HG02938 (cell line): ENCODE data around the gene SMIM30.
"Not testable (repeated sequence)": the region's sequence is repeated elsewhere in the genome, so short reads cannot be mapped to it uniquely, and the experiment has no call there.

Source experiments
- ATAC-seq: cut with Tn5 transposase; IDR thresholded peaks from one replicate; pipeline ENCODE4 v1.9.1; 2021; ENCODE audit warnings: mild to moderate bottlenecking, moderate library complexity; ENCODE audit not compliant: unreplicated experiment

SMIM30 gene, protein sequence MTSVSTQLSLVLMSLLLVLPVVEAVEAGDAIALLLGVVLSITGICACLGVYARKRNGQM

DNA sequence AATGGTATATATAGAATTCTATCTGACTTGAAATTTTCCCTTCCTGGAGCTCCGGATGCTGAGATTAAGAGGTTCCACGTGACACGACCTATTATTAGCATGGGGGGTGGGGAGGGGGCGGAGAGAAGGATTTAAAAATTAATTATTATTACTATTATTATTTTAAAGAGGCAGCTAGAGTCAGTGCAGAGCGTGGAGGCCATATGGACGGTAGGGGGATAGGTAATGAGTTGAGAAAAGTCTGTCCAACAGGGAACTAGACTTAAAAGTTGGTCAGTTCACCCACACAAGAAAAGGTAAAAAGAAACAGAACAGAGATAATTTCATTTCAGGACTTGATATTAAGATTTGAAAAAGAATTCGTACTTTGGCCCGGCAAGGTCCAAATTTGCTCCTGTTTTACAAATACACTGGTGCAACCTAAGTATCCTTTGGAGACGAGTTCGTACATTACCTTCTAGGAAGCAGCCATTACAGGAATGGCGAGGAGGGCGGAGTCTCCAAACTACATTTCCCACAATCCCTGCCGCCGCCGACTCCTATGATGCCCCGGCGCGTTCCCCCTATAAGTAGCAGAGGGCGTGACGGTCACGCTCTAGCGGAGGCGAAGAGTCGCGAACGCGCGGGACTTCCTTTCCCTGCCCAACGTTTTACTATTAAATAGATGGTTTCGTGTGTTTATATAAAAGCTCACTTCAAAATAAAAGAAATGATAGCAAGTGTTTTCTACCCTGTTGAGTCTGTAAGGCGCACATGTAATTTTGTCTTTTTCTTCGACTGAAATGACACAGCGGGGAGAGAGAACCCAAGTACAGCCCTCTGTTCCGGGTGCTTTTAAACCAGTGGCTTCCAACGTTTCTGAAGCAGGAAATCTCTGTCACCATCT lies at the start of gene SMIM30:
SMIM30 (minus strand) TSS at position 481 of the 886 bp plus-strand sequence. CDS start 976 bp downstream, outside the sequence.
- ATAC-seq, result peak; percentile 99

GRCh38 chr7:113166176-113166575 lies 47.8 kb upstream of the SMIM30 start:
- not testable (repeated sequence) for ATAC-seq

- no peak for ATAC-seq
These were observed 42.7 kb upstream of the SMIM30 start for GRCh38 chr7:113161050-113161449.

DNA sequence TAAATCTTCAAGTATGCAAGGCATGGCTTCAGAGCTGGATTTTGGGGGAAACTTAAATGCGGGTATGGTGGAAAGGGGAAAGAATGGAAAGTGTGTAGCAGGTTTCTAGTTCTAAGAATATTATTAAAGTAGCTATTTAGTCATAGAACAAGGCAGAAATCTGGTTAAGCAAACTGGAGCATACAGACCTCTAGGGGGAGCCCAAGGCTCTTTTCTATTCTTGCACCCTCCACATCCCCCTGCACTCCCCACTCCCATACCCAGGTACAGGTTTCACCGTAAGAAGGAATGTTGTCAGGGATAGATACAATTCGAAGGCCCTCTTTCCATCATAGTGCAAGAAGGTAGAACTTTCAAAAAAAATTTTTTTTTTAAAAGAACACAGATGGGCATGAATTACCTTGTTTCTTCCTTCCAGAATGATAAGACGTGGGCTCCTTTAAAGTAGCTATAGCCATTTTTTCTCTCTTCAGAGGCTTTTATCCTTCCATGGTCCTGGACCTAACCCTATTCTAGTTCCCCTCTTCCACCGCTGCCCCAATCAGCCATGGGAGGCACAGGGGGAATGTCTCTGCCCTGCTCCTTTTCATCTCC lies 41.5 kb upstream of the SMIM30 start:
- ATAC-seq, result peak; percentile 73

GRCh38 chr7:113158756-113159155 lies 40.4 kb upstream of the SMIM30 start:
- ATAC-seq, result no peak

- ATAC-seq, result no peak
These were observed 35.8 kb upstream of the SMIM30 start for GRCh38 chr7:113154117-113154516.

DNA sequence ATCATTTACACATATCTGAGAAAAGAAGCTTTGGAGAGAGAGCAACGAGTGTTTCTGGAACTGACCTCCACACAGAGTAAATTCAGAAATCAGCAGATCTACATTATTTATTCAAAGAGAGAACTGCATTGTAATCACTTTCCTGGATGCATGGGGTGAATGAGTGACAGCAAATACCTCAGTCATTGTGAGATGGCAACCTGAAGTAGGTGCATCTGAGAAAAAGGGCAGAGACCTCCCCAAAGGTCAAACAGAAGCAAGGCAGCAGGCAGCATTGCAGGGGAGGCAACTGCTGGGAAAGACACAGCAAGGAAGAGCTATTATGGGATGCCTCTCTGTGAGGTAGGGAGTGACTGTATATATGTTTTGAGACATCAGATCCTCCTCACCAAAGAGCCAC lies 26.5 kb upstream of the SMIM30 start:
- no peak for ATAC-seq

DNA sequence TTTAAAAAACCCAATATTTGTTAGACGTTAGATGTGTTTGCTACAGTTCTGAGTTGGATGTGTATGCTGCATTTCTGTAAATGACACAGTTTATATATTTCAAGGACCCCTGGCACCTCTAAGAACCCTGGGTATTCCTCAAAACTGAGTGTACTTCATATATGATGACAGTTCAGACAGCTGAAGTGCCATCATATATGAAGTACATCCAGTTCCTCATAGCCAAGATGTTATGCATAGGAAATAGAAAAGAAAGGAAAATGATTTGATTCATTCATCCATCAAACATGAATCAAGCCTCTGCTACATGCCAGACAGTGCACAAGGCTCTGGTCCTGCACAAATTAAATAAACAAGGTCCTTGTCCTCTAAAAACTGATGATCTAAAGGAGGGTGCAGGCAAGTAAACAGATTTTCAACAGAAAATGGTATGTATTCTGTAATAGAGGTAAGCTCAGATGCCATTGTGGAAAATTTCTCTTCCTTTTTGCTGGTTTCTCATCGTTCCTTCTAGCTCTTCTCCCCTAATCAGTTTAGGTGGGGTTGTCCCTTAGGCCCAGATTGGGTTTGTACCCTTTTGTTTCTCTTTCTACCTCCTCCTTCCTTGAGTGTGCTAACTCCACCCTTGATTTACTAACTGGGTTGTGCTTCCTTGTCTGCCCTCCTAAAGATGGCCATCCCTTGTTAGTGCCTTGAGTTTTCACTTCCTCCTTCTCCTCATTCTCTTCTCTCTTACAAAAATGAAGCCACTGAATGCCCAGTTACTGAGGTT lies 25.3 kb upstream of the SMIM30 start:
- no peak for ATAC-seq

DNA sequence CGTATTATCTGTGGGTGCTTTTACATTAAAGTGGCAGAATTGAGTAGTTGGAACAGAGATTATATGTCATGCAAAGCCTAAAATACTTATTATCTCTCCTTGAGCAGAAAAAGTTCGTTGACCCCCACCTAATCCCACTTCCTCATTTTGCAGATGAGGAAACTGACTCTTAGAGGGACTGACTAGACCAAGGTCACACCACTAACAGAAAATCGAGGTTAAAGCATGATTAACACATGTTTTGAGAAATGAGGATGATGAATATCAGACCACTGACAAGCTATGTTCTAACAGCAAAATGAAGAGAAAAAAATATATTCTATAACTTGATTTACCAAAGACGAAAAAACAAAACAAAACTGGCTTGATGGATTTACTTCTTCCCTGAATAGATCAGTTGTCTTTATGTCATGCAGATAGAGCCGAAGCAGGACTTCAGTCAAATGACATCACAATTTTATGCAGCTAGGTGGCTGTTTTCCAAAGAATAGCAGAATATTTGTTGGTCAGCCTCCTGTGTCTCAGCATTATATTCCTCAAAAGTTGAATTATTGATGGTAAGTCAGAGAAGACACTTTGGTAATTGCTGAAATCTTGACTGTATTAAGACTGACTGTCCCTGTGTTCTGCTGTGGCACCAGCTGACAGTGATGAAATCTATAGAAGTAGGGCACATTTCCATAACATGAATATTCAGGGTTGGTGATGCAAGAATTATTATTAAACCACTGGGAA lies 24.2 kb upstream of the SMIM30 start:
- ATAC-seq, result peak; percentile 77

DNA sequence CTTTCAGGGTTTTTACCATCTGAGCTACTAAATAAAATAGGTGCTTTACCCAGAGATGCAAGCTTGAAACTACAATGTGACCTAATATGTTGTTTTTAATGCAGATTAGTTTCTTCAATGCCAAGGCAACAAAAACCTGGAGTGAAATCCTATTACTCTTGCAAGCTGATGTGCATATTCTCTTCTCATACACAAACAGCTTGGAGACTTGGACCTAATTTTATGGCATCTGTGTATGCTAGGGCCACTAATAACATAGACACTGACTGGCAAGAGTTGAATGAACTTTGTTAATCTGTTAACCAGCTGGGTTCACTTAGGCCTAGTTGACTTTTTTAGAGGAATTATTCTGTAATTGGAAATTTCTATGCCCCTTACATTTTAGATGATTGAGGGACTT lies 23.4 kb upstream of the SMIM30 start:
- ATAC-seq, result no peak

DNA sequence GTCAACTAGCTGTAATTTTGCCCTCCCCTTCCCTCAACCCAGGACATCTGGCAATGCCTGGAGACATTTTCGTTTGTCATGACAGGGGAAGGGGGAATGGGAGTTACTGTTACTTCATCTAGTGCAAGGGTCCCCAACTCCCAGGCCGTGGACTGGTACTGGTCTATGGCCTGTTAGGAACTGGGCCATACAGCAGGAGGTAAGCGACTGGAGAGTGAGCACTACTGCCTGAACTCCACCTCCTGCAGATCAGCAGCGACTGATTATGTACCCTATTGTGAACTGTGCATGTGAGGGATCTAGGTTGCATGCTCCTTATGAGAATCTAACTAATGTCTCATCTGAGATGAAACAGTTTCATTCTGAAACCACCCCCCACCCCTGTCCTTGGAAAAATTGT lies 22.6 kb upstream of the SMIM30 start:
- ATAC-seq, result no peak

DNA sequence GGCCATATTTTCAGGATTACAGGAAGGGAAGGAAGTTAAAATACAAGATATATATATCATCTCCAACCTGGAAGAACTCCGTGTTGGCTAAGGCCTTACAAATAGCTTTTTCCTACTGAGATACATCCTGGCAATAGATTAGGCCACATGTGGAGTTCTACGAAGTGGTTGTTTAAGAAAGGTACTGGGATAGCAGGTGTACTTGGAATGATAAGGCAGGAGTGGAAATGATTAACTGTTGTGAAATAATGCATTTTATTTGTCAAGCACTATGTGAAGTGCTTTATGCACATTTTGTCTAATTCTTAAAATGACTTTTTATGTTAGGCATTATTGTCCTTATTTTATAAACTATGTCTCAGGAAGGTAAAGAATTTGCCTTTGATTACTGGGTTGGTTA lies 18.9 kb upstream of the SMIM30 start:
- ATAC-seq, result no peak

DNA sequence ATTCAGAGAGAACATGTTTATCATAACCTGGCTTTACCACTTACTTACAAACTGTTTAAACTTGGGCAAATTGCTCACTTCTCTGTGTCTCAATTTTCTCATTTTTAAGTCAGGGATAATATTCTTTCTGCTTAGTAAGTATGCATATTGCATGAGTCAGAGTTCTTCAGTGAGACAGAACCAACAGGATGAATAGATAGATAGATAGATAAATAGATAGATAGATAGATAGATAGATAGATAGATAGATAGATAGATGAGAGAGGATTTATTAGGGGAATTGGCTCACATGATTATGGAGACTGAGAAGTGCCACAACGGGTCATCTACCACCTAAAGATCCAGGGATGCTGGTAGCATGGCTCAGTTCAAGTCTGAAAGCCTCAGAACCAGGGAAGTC lies 15.7 kb upstream of the SMIM30 start:
- ATAC-seq, result no peak

DNA sequence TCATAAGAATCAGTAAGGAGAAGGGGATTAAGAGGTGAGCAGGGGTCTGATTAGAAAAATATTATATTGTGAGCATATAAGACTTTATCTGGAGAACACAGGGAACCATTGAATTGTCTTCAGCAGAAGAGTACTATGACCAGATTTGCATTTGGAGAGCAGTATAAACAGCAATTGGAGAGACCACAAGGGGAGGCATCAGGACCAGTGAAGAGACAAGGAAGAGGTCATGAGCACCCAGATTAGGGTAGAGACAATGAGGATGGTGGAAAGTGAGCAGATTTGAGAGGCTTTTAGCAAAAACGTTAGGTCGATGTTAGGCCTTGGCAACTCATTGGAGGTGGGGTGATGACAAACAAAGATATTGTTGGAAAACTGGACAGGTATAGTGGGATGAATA lies 13.0 kb upstream of the SMIM30 start:
- ATAC-seq, result no peak

GRCh38 chr7:113128031-113128430 lies 9.7 kb upstream of the SMIM30 start:
- no peak for ATAC-seq

- no peak for ATAC-seq
These were observed 7.4 kb upstream of the SMIM30 start for GRCh38 chr7:113125728-113126127.

DNA sequence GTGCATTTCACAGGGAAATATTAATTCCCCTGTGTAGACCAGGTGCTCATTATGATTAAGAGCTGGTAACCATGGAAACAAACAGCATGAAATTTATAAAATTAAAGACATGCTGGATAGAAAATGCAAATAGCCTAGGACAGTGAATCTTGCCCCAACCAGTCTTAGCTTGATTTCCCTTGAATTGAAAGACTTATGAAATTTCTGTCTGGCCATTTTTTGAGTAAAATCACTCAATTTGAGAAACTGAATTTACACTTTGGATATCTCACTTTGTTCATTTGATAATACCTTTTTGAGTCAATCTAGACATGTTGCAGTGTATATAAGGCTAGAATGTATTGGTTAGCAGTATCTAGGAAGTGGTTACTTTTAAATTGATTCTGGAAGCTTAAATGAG lies 4.4 kb upstream of the SMIM30 start:
- no peak for ATAC-seq

GRCh38 chr7:113120647-113121046 lies 2.3 kb upstream of the SMIM30 start:
- ATAC-seq, result no peak

DNA sequence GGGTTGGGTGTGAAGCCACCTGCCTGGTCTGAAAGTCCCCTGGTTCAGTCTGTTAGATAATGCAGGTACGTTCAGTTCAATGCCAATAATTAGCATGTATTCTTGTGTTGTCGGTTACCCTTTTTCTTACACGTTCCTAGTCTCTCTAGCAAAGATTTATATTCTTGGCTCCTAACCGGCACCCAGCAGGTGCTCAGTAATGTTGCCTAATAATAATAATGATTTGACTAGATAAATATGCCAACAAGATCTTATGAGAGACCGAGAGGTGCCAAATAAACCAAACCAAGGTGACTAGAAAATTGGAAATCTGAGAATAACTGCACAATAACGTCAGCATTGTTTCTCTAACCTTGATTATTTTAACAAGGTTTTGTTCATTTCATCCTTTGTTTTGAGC lies 1.1 kb upstream of the SMIM30 start:
- no peak for ATAC-seq

DNA sequence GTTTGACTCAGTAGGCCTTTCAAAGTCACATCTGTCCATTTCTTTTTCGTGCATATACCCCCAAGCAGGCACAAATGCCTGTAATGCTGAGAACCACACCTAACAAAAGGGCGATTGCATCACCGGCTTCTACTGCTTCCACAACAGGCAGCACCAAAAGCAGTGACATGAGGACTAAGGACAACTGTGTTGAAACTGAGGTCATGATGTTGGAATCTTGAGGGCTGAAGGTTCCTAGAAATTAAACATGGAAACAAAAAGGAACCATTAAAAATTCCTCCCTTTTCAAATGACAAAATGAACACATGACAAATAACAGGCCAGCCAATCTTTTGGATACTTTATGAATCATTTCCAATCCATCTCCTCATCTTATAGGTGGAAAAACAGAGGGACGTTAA lies 980 bp downstream of the SMIM30 start:
- not testable (repeated sequence) for ATAC-seq

GRCh38 chr7:113113912-113114311 lies 4.4 kb downstream of the SMIM30 start:
- ATAC-seq, result peak; percentile 19
